GM23338 (cell line): ENCODE measurements around the gene TFAM. TPM values are rescaled to one million over a fixed set of nuclear protein-coding genes. Genes with fewer than 3 reads are reported as not detected.

Experiments
- ATAC-seq: fragments of 200-7000 bp; cut with Tn5 transposase; 3 replicates; pipeline ENCODE4 v1.9.1; 2020
- DNase-seq: peaks from one replicate; pipeline ENCODE4 v3.0.0-alpha.2; 2015; ENCODE audit warnings: low spot score
- H2AFZ ChIP-seq: fragments of 200-600 bp; sonication (generic); 2 replicates; pipeline ENCODE4 v1.8.0; 2016; ENCODE audit warnings: antibody characterized with exemption, mild to moderate bottlenecking, moderate library complexity
- H3F3A ChIP-seq: fragments of 200-600 bp; sonication (generic); replicated peaks from 2 replicates; pipeline ENCODE4 v1.8.0; 2017; ENCODE audit warnings: antibody characterized with exemption, mixed run types, low read depth
- H3K27ac ChIP-seq: fragments of 200-600 bp; sonication (generic); 2 replicates; pipeline ENCODE4 v1.6.1; 2016; ENCODE audit warnings: low read depth
- H3K27me3 ChIP-seq: fragments of 200-600 bp; sonication (generic); 2 replicates; pipeline ENCODE4 v1.8.0; 2016; ENCODE audit warnings: mild to moderate bottlenecking, mixed run types, moderate library complexity; ENCODE audit not compliant: insufficient read depth
- H3K36me3 ChIP-seq: fragments of 200-600 bp; sonication (generic); 2 replicates; pipeline ENCODE4 v1.8.0; 2016; ENCODE audit warnings: mild to moderate bottlenecking; ENCODE audit not compliant: insufficient read depth
- H3K4me1 ChIP-seq: fragments of 200-600 bp; sonication (generic); 2 replicates; pipeline ENCODE4 v1.8.0; 2016; ENCODE audit warnings: mild to moderate bottlenecking, moderate library complexity; ENCODE audit not compliant: insufficient read depth
- H3K4me2 ChIP-seq: fragments of 200-600 bp; sonication (generic); 2 replicates; pipeline ENCODE4 v1.7.1; 2017; ENCODE audit warnings: mixed run types
- H3K4me3 ChIP-seq: fragments of 200-600 bp; sonication (generic); 2 replicates; pipeline ENCODE4 v1.6.1; 2016; ENCODE audit warnings: mixed run types
- H3K79me2 ChIP-seq: fragments of 200-600 bp; sonication (generic); replicated peaks from 2 replicates; pipeline ENCODE4 v1.8.0; 2017; ENCODE audit warnings: mild to moderate bottlenecking; ENCODE audit not compliant: insufficient read depth
- H3K9me2 ChIP-seq: fragments of 200-600 bp; sonication (generic); 2 replicates; pipeline ENCODE4 v1.8.0; 2017; ENCODE audit not compliant: insufficient read depth
- H4K20me1 ChIP-seq: fragments of 200-600 bp; sonication (generic); replicated peaks from 2 replicates; pipeline ENCODE4 v1.8.0; 2017; ENCODE audit warnings: mild to moderate bottlenecking; ENCODE audit not compliant: insufficient read depth
- H3K27ac Mint-ChIP-seq: 2 replicates; pipeline ENCODE4 v1.8.0; 2020; ENCODE audit warnings: inconsistent platforms, mild to moderate bottlenecking, moderate library complexity, mixed read lengths
- H3K27me3 Mint-ChIP-seq: 3 replicates; pipeline ENCODE4 v1.8.0; 2022; ENCODE audit warnings: low read depth, mild to moderate bottlenecking, moderate library complexity, mixed read lengths, inconsistent platforms; ENCODE audit not compliant: insufficient read depth, poor library complexity
- H3K36me3 Mint-ChIP-seq: 3 replicates; pipeline ENCODE4 v1.8.0; 2021; ENCODE audit warnings: low read depth, mild to moderate bottlenecking, inconsistent platforms, moderate library complexity, mixed read lengths
- H3K4me1 Mint-ChIP-seq: 3 replicates; pipeline ENCODE4 v1.8.0; 2020; ENCODE audit warnings: mild to moderate bottlenecking, inconsistent platforms, mixed read lengths
- H3K4me3 Mint-ChIP-seq: 3 replicates; pipeline ENCODE4 v1.8.0; 2021; ENCODE audit warnings: moderate library complexity, mild to moderate bottlenecking, inconsistent platforms, mixed read lengths
- H3K9me3 Mint-ChIP-seq: 3 replicates; pipeline ENCODE4 v1.8.0; 2020; ENCODE audit warnings: moderate library complexity, mild to moderate bottlenecking, inconsistent platforms, mixed read lengths
- EZH2 ChIP-seq: fragments of 200-600 bp; sonication (generic); IDR thresholded peaks from one replicate; pipeline ENCODE4 v1.8.0; 2017; ENCODE audit warnings: antibody characterized with exemption, mild to moderate bottlenecking, low read depth; ENCODE audit not compliant: unreplicated experiment
- EZH2phosphoT487 ChIP-seq: fragments of 200-600 bp; sonication (generic); IDR thresholded peaks from one replicate; pipeline ENCODE4 v1.8.1; 2018; ENCODE audit warnings: antibody characterized with exemption; ENCODE audit not compliant: unreplicated experiment
- JUNB ChIP-seq: IDR thresholded peaks from one replicate; pipeline ENCODE4 v1.6.1; 2016; ENCODE audit warnings: antibody characterized with exemption; ENCODE audit not compliant: unreplicated experiment
- POLR2AphosphoS5 ChIP-seq: IDR thresholded peaks from 2 replicates; pipeline ENCODE4 v1.6.1; 2016; ENCODE audit warnings: antibody characterized with exemption, low read depth
- STAT1 ChIP-seq: IDR thresholded peaks from one replicate; pipeline ENCODE4 v1.6.1; 2016; ENCODE audit warnings: antibody characterized with exemption; ENCODE audit not compliant: unreplicated experiment
- ZNF114 ChIP-seq: fragments of 250-450 bp; sonication (Bioruptor Pico); IDR thresholded peaks from 2 replicates; pipeline ENCODE4 v1.5.0; 2020; ENCODE audit warnings: mild to moderate bottlenecking, moderate library complexity
- polyA plus RNA-seq: library from polyadenylated mRNA; unstranded; fragments of >200 nt; fragmentation: Nextera tagmentation; extraction: Ambion mirVana; gene quantifications from 2 replicates; pipeline ENCODE4 v1.2.1, GENCODE V29; 2016
- total RNA-seq: library from RNA; depleted of rRNA; stranded (reverse); fragments of >200 nt; shearing (Covaris generic); gene quantifications from 2 replicates; pipeline ENCODE4 v1.2.3, GENCODE V29; 2014
- TF ChIP-seq, protein P1 (sequence below): IDR thresholded peaks from one replicate; pipeline ENCODE4 v1.6.1; 2018; ENCODE audit warnings: antibody characterized with exemption; ENCODE audit not compliant: unreplicated experiment

Gene TFAM
- total and polyA plus RNA-seq, 2 experiments from 2014 or later, result 54.2 to 156 TPM

GRCh38 chr10:58444876-58445275 lies 59.7 kb downstream of the TFAM start:
- DNase-seq, result no peak
- Histone ChIP-seq H3K4me2 (no peak overlapping the region), H3K27me3 (no peaks in the 10 kb centered on the region), H3K4me3 (no peak overlapping the region), H3K36me3 (no peaks in the 10 kb centered on the region), H2AFZ (0 out of 2 replicates have a peak overlapping the region, but pooled peaks have one; percentile 73), H3K27ac (no peak overlapping the region), H4K20me1 (no peaks in the 10 kb centered on the region), H3K79me2 (no peaks in the 10 kb centered on the region), H3F3A (no peaks in the 10 kb centered on the region), H3K4me1 (no peaks in the 10 kb centered on the region), H3K9me2 (no peaks in the 10 kb centered on the region)
- no peaks in the 10 kb centered on the region for H3K27me3 Mint-ChIP-seq
- no peak for ATAC-seq
- peaks cover 7% of the 10 kb centered on the region; the same call in 1 of the 3 replicates for H3K36me3 Mint-ChIP-seq
- H3K4me1 Mint-ChIP-seq, result no peaks in the 10 kb centered on the region
- H3K4me3 Mint-ChIP-seq, result no peak overlapping the region
- no peak for TF ChIP-seq EZH2
- TF ChIP-seq POLR2AphosphoS5, result no peak
- TF ChIP-seq, protein P1, sequence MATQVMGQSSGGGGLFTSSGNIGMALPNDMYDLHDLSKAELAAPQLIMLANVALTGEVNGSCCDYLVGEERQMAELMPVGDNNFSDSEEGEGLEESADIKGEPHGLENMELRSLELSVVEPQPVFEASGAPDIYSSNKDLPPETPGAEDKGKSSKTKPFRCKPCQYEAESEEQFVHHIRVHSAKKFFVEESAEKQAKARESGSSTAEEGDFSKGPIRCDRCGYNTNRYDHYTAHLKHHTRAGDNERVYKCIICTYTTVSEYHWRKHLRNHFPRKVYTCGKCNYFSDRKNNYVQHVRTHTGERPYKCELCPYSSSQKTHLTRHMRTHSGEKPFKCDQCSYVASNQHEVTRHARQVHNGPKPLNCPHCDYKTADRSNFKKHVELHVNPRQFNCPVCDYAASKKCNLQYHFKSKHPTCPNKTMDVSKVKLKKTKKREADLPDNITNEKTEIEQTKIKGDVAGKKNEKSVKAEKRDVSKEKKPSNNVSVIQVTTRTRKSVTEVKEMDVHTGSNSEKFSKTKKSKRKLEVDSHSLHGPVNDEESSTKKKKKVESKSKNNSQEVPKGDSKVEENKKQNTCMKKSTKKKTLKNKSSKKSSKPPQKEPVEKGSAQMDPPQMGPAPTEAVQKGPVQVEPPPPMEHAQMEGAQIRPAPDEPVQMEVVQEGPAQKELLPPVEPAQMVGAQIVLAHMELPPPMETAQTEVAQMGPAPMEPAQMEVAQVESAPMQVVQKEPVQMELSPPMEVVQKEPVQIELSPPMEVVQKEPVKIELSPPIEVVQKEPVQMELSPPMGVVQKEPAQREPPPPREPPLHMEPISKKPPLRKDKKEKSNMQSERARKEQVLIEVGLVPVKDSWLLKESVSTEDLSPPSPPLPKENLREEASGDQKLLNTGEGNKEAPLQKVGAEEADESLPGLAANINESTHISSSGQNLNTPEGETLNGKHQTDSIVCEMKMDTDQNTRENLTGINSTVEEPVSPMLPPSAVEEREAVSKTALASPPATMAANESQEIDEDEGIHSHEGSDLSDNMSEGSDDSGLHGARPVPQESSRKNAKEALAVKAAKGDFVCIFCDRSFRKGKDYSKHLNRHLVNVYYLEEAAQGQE, result no peak
- TF ChIP-seq STAT1, result no peak
- peaks cover 27% of the 10 kb centered on the region for H3K9me3 Mint-ChIP-seq
- H3K27ac Mint-ChIP-seq, result no peak overlapping the region

DNA sequence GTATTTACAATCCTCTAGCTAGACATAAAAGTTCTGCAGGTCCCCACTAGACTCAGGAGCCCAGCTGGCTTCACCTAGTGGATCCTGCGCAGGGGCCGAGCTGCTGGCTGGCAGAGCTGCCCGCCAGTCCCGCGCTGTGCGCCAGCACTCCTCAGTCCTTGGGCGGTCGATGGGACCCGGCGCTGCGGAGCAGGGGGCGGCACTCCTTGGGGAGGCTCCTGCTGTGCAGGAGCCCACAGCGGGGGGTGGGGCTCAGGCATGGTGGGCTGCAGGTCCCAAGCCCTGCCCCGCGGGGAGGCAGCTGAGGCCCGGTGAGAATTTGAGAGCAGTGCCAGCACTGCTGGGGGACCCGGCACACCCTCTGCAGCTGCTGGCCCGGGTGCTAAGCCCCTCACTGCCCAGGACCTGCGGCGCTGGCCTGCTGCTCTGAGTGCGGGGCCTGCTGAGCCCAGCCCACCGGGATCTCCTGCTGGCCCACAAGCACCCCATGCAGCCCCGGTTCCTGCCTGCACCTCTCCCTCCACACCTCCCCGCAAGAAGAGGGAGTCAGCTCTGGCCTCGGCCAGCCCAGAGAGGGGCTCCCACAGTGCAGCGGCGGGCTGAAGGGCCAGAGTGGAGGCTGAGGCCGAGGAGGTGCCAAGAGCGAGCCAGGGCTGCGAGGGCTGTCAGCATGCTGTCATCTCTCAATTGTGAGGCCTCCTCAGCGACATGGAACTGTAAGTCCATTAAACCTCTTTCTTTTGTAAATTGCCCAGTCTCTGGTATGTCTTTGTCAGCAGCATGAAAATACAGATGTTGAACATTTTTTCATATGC lies 63.1 kb downstream of the TFAM start:
- no peak for ATAC-seq
- no peak overlapping the region for H3K4me3 Mint-ChIP-seq
- no peak for TF ChIP-seq EZH2
- TF ChIP-seq, protein P1, result no peak
- no peak for TF ChIP-seq STAT1
- TF ChIP-seq POLR2AphosphoS5, result no peak
- TF ChIP-seq ZNF114 (CRISPR knock-in tag), result no peak
- no peak for TF ChIP-seq JUNB
- no peak for TF ChIP-seq EZH2phosphoT487

More for the DNA sequence above, 63.1 kb downstream of the TFAM start:
- Mint-ChIP-seq H3K27me3 (no peaks in the 10 kb centered on the region), H3K27ac (no peak overlapping the region), H3K9me3 (peaks cover 20% of the 10 kb centered on the region), H3K4me1 (no peaks in the 10 kb centered on the region), H3K36me3 (peaks cover 7% of the 10 kb centered on the region; the same call in 1 of the 3 replicates)
- DNase-seq, result no peak
- H3K79me2 ChIP-seq, result no peaks in the 10 kb centered on the region
- H4K20me1 ChIP-seq, result no peaks in the 10 kb centered on the region
- no peak overlapping the region for H3K4me3 ChIP-seq
- H3K4me2 ChIP-seq, result no peak overlapping the region
- H3K27me3 ChIP-seq, result no peaks in the 10 kb centered on the region
- no peak overlapping the region for H3K27ac ChIP-seq
- H3F3A ChIP-seq, result no peaks in the 10 kb centered on the region
- no peaks in the 10 kb centered on the region for H3K4me1 ChIP-seq
- H2AFZ ChIP-seq, result no peak overlapping the region
- no peaks in the 10 kb centered on the region for H3K9me2 ChIP-seq
- no peaks in the 10 kb centered on the region for H3K36me3 ChIP-seq
